Lower leg skin (tissue), 3 donors: ENCODE results near the gene MYRF.

ENCODE experiments used
- POLR2A ChIP-seq, 2 donors: fragments of 450-650 bp; IDR thresholded peaks; one replicate each; pipeline ENCODE4 v1.6.1; 2016 to 2017; ENCODE audit warnings: antibody characterized with exemption in 2 of 2, mild to moderate bottlenecking in 1 of 2, moderate library complexity in 1 of 2
- TF ChIP-seq, protein P1 (sequence below), 3 donors: fragments of 450-650 bp; IDR thresholded peaks; one replicate each; pipeline ENCODE4 v1.5.1; 2016; ENCODE audit warnings: antibody characterized with exemption in 3 of 3, mild to moderate bottlenecking in 3 of 3, moderate library complexity in 2 of 3

DNA sequence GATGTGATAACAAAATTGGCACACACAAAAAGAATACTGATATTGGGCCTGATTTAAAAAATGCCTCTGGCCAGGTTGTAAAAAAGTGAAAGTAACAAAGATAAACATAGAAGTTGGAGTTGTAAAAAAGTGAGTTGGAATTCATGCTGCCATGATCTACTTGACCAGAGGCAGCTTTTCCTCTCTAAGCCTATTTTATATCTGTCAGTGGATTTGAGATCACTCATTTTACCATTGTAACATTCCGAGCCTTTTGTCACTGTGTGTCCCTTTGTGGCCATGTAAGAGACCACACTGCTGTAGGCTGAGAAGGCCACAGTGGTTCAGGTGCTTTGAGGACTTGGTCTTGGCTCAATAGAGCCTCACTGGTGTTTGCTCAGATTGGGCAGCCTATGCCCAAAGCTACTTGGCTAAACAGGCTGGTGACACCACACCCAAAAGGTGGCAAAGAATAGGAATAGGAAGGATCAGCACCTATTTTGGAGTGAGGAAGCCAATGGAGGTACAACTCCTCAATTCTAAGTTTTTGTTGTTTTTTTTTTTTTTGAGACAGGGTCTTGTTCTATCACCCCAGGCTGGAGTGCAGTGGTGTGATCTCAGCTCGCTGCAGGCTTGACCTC lies 47.3 kb downstream of the MYRF start:
- TF ChIP-seq, protein P1, sequence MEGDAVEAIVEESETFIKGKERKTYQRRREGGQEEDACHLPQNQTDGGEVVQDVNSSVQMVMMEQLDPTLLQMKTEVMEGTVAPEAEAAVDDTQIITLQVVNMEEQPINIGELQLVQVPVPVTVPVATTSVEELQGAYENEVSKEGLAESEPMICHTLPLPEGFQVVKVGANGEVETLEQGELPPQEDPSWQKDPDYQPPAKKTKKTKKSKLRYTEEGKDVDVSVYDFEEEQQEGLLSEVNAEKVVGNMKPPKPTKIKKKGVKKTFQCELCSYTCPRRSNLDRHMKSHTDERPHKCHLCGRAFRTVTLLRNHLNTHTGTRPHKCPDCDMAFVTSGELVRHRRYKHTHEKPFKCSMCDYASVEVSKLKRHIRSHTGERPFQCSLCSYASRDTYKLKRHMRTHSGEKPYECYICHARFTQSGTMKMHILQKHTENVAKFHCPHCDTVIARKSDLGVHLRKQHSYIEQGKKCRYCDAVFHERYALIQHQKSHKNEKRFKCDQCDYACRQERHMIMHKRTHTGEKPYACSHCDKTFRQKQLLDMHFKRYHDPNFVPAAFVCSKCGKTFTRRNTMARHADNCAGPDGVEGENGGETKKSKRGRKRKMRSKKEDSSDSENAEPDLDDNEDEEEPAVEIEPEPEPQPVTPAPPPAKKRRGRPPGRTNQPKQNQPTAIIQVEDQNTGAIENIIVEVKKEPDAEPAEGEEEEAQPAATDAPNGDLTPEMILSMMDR (IDR thresholded peaks at IDR 0.05): no peak
- no peak for TF ChIP-seq POLR2A (IDR thresholded peaks at IDR 0.05)
